Endothelial cell of umbilical vein (primary cell): ENCODE results near the gene SMIM7. TPM values are rescaled to one million over a fixed set of nuclear protein-coding genes. Genes with fewer than 3 reads are reported as not detected.

Experiments
- BruUV-seq: library from RNA; stranded (reverse); fragments of 400-500 nt; replicated peaks from 2 replicates; lab custom pipeline; 2021; lab: Mats Ljungman, UMichigan
- CTCF ChIA-PET: fragments of 300-600, 350-600 bp; sonication (Branson Sonifier 250); formaldehyde crosslinking; loops from one replicate; lab custom pipeline; 2021; ENCODE audit warnings: antibody characterized with exemption, inconsistent platforms; lab: Charles Lee
- POLR2A ChIA-PET: fragments of 300-600, 350-600 bp; sonication (Branson Sonifier 250); formaldehyde crosslinking; loops from one replicate; lab custom pipeline; 2021; ENCODE audit warnings: antibody characterized with exemption, inconsistent platforms; lab: Charles Lee
- DNase-seq: peaks from one replicate; pipeline ENCODE4 v3.0.0-alpha.2; 2011; ENCODE audit warnings: low read depth, low spot score
- FAIRE-seq: peaks from 2 replicates; lab custom pipeline; 2011; peaks lifted over from hg19 to GRCh38; lab: Jason Lieb, UNC
- H2AFZ ChIP-seq: 2 replicates; pipeline ENCODE4 v1.6.0; 2012; ENCODE audit warnings: low read depth, low read length, control low read depth, inconsistent platforms
- H3K27ac ChIP-seq: 2 replicates; pipeline ENCODE4 v1.5.1; 2011; ENCODE audit warnings: low read depth, mild to moderate bottlenecking, control low read depth, low read length, moderate library complexity; ENCODE audit not compliant: insufficient read depth
- H3K27me3 ChIP-seq, 2 experiments: 2 replicates each; pipeline versions ENCODE4 v1.6.0 to v1.6.1; 2011; ENCODE audit warnings: low read length in 2 of 2, mixed read lengths in 1 of 2; ENCODE audit not compliant: control insufficient read depth in 2 of 2, insufficient read depth in 2 of 2
- H3K36me3 ChIP-seq, 2 experiments: 2 replicates in 1 of 2; 3 replicates in 1 of 2; pipeline ENCODE4 v1.5.1; 2011; ENCODE audit warnings: low read length in 2 of 2, mild to moderate bottlenecking in 1 of 2, moderate library complexity in 1 of 2; ENCODE audit not compliant: control insufficient read depth in 2 of 2, insufficient read depth in 2 of 2; ENCODE audit errors: extremely low read depth in 1 of 2
- H3K4me1 ChIP-seq: 3 replicates; pipeline ENCODE4 v1.5.1; 2011; ENCODE audit warnings: mild to moderate bottlenecking, low read length; ENCODE audit not compliant: control insufficient read depth, insufficient read depth; ENCODE audit errors: extremely low read depth
- H3K4me2 ChIP-seq: 2 replicates; pipeline ENCODE4 v1.6.1; 2011; ENCODE audit warnings: low read length, control low read depth, mixed read lengths; ENCODE audit not compliant: insufficient read depth
- H3K4me3 ChIP-seq, 3 experiments: fragments of 200-600 bp in 1 of 3; sonication (generic), shearing (Covaris generic) in 1 of 3; replicated peaks in 1 of 3; 2 replicates each; pipeline ENCODE4 v1.5.1; 2011 to 2016; ENCODE audit warnings: control low read depth in 3 of 3, low read length in 3 of 3, mild to moderate bottlenecking in 2 of 3, inconsistent platforms in 1 of 3, low read depth in 1 of 3, moderate library complexity in 1 of 3; ENCODE audit not compliant: insufficient read depth in 1 of 3
- H3K79me2 ChIP-seq: 2 replicates; pipeline ENCODE4 v1.6.0; 2012; ENCODE audit warnings: low read length, inconsistent platforms; ENCODE audit not compliant: control insufficient read depth, insufficient read depth
- H3K9ac ChIP-seq: replicated peaks from 2 replicates; pipeline ENCODE3; 2011; ENCODE audit warnings: low read length, control low read depth; ENCODE audit not compliant: insufficient read depth; ENCODE audit errors: extremely low read depth
- H3K9me1 ChIP-seq: replicated peaks from 3 replicates; pipeline ENCODE4 v1.6.0; 2011; ENCODE audit warnings: mild to moderate bottlenecking, low read length; ENCODE audit not compliant: control insufficient read depth, insufficient read depth; ENCODE audit errors: extremely low read depth
- H3K9me3 ChIP-seq: replicated peaks from 2 replicates; pipeline ENCODE4 v1.5.1; 2012; ENCODE audit warnings: low read length, inconsistent platforms; ENCODE audit not compliant: control insufficient read depth, insufficient read depth
- H4K20me1 ChIP-seq: replicated peaks from 2 replicates; pipeline ENCODE3; 2011; ENCODE audit warnings: mild to moderate bottlenecking, low read length; ENCODE audit not compliant: control insufficient read depth, insufficient read depth; ENCODE audit errors: extremely low read depth
- EZH2 ChIP-seq: IDR thresholded peaks from 2 replicates; pipeline ENCODE4 v1.6.1; 2012; ENCODE audit warnings: borderline replicate concordance, low read depth, mild to moderate bottlenecking, moderate library complexity, low read length, inconsistent platforms; ENCODE audit not compliant: severe bottlenecking
- FOS ChIP-seq: IDR thresholded peaks from 2 replicates; pipeline ENCODE4 v1.6.1; 2011; ENCODE audit warnings: mild to moderate bottlenecking, low read length, moderate library complexity, borderline replicate concordance; ENCODE audit not compliant: insufficient read depth
- GATA2 ChIP-seq: IDR thresholded peaks from 2 replicates; pipeline ENCODE4 v1.7.0; 2011; ENCODE audit warnings: low read depth, mild to moderate bottlenecking, moderate library complexity, mixed read lengths, low read length; ENCODE audit not compliant: insufficient read length, insufficient read depth
- JUN ChIP-seq: IDR thresholded peaks from 2 replicates; pipeline ENCODE4 v1.6.1; 2011; ENCODE audit warnings: borderline replicate concordance, low read depth; ENCODE audit not compliant: insufficient read length, insufficient read depth
- MYC ChIP-seq: IDR thresholded peaks from one replicate; pipeline ENCODE4 v1.6.1; 2011; ENCODE audit warnings: mild to moderate bottlenecking, low read depth, low read length
- POLR2A ChIP-seq: IDR thresholded peaks from 2 replicates; pipeline ENCODE4 v1.6.1; 2012; ENCODE audit warnings: low read depth, mild to moderate bottlenecking, control low read depth, low read length
- POLR2AphosphoS5 ChIP-seq: IDR thresholded peaks from 2 replicates; pipeline ENCODE4 v1.6.1; 2012; ENCODE audit warnings: low read depth, mild to moderate bottlenecking, control low read depth, low read length, moderate library complexity; ENCODE audit not compliant: insufficient read depth
- dilution Hi-C: fragments of 300-500 bp; cut with MboI; formaldehyde crosslinking; loops from one replicate; pipeline ENCODE4 v1.15.0; 2019; ENCODE audit warnings: low sequenced_read_pairs; ENCODE audit not compliant: extremely low pct_ligation_motif_present
- intact Hi-C: fragments of 100-400 bp; cut with micrococcal nuclease; formaldehyde crosslinking; loops from one replicate; pipeline ENCODE4 v1.10.0; 2022
- polyA plus RNA-seq, 4 experiments: library from polyadenylated mRNA; depleted of rRNA in 3 of 4; stranded (reverse) in 3 of 4; unstranded in 1 of 4; fragments of >200 nt; gene quantifications; 2 replicates each; pipeline versions ENCODE4 v1.2.1 to v1.2.3, GENCODE V29; 2011 to 2012; ENCODE audit warnings: missing spikeins in 1 of 4
- total RNA-seq: library from RNA; stranded (reverse); gene quantifications from 2 replicates; pipeline ENCODE4 v1.2.3, GENCODE V29; 2021
- TF ChIP-seq, protein P1 (sequence below): IDR thresholded peaks from 2 replicates; pipeline ENCODE4 v1.6.1; 2011; ENCODE audit not compliant: insufficient read depth, insufficient read length
- TF ChIP-seq, protein P2 (sequence below), 2 donors: IDR thresholded peaks; 1 replicate in 1 of 2; 2 replicates in 1 of 2; pipeline ENCODE4 v1.5.1; 2011; ENCODE audit warnings: low read length in 2 of 2, mild to moderate bottlenecking in 2 of 2, moderate library complexity in 2 of 2, control low read depth in 1 of 2, inconsistent platforms in 1 of 2, low read depth in 1 of 2; ENCODE audit not compliant: insufficient read depth in 1 of 2; ENCODE audit errors: extremely low read depth in 1 of 2

SMIM7 gene
- total and polyA plus RNA-seq, 2 donors (not counting 3 experiments of a cell fraction or from before 2014, with no cell fraction given): 51.1 to 62.0 TPM

GRCh38 chr19:16650821-16651220 lies 9.1 kb downstream of the SMIM7 start:
- Histone ChIP-seq H2AFZ (no peak overlapping the region), H3K4me3 (no peak overlapping the region), H3K79me2 (peaks cover 2% of the 10 kb centered on the region), H3K9ac (no peak overlapping the region), H3K27me3 (no peaks in the 10 kb centered on the region), H4K20me1 (no peaks in the 10 kb centered on the region), H3K4me2 (no peak overlapping the region), H3K9me1 (no peaks in the 10 kb centered on the region), H3K4me1 (no peaks in the 10 kb centered on the region), H3K36me3 (peaks cover 21 to 26% of the 10 kb centered on the region in 2 experiments), H3K9me3 (no peaks in the 10 kb centered on the region), H3K27ac (no peak overlapping the region)
- no peak for DNase-seq
- dilution Hi-C loops (no loop called here), intact Hi-C loops (no loop called here)
- ChIA-PET POLR2A (no interaction called here), CTCF (no interaction called here)
- BruUV-seq: no TSS peak
- TF ChIP-seq MYC (no peak), GATA2 (no peak), FOS (no peak), POLR2A (no peak), POLR2AphosphoS5 (no peak), JUN (no peak)
- no peak for FAIRE-seq

- peak; percentile 74 for FAIRE-seq
Observed at GRCh38 chr19:16649734-16650133, 10.2 kb downstream of the SMIM7 start.

More at GRCh38 chr19:16649734-16650133, 10.2 kb downstream of the SMIM7 start:
- no peak overlapping the region for H3K4me3 ChIP-seq
- H3K27ac ChIP-seq: no peak overlapping the region
- H2AFZ ChIP-seq: no peak overlapping the region
- ChIA-PET CTCF (interaction anchor here (1.1 kb wide), 1 partner anchor 12 kb away, joined by 4 read pairs; the partner anchor contains the start of gene TMEM38A), POLR2A (no interaction called here)
- dilution Hi-C loops (no loop called here), intact Hi-C loops (no loop called here)
- peak; percentile 55 for DNase-seq
- H4K20me1 ChIP-seq: no peaks in the 10 kb centered on the region
- H3K4me1 ChIP-seq: no peaks in the 10 kb centered on the region
- H3K79me2 ChIP-seq: peaks cover 6% of the 10 kb centered on the region
- H3K9ac ChIP-seq: no peak overlapping the region
- no peaks in the 10 kb centered on the region for H3K27me3 ChIP-seq
- H3K4me2 ChIP-seq: no peak overlapping the region
- TF ChIP-seq, protein P1, sequence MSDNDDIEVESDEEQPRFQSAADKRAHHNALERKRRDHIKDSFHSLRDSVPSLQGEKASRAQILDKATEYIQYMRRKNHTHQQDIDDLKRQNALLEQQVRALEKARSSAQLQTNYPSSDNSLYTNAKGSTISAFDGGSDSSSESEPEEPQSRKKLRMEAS: no peak
- no peak for TF ChIP-seq POLR2AphosphoS5
- no peak for TF ChIP-seq JUN
- TF ChIP-seq EZH2: no peak
- TF ChIP-seq, protein P2, sequence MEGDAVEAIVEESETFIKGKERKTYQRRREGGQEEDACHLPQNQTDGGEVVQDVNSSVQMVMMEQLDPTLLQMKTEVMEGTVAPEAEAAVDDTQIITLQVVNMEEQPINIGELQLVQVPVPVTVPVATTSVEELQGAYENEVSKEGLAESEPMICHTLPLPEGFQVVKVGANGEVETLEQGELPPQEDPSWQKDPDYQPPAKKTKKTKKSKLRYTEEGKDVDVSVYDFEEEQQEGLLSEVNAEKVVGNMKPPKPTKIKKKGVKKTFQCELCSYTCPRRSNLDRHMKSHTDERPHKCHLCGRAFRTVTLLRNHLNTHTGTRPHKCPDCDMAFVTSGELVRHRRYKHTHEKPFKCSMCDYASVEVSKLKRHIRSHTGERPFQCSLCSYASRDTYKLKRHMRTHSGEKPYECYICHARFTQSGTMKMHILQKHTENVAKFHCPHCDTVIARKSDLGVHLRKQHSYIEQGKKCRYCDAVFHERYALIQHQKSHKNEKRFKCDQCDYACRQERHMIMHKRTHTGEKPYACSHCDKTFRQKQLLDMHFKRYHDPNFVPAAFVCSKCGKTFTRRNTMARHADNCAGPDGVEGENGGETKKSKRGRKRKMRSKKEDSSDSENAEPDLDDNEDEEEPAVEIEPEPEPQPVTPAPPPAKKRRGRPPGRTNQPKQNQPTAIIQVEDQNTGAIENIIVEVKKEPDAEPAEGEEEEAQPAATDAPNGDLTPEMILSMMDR (IDR thresholded peaks at IDR 0.05; ENCODE audit: extremely low read depth in 1 of 2, insufficient read depth in 1 of 2, low read depth in 1 of 2, low read length in 2 of 2): no peak
- no peak for TF ChIP-seq GATA2
- no peak for TF ChIP-seq MYC
- no peak for TF ChIP-seq POLR2A
- no peak for TF ChIP-seq FOS
- no peaks in the 10 kb centered on the region for H3K9me1 ChIP-seq
- no TSS peak for BruUV-seq
- H3K9me3 ChIP-seq: no peaks in the 10 kb centered on the region
- H3K36me3 ChIP-seq: peaks cover 24 to 27% of the 10 kb centered on the region in 2 experiments
